Mucosa of descending colon (tissue), 3 donors: Measurements from ENCODE around the gene AP1G2. TPM values are rescaled to one million over a fixed set of nuclear protein-coding genes. Genes with fewer than 3 reads are reported as not detected.

Experiments
- ATAC-seq: fragments of 200-7000 bp; cut with Tn5 transposase; one replicate; pipeline ENCODE4 v1.9.1; 2020; ENCODE audit warnings: mild to moderate bottlenecking, moderate library complexity
- DNase-seq, 3 donors: peaks; one replicate each; pipeline ENCODE4 v3.0.0-alpha.2; 2020
- H3K36me3 ChIP-seq: fragments of 200-600 bp; one replicate; pipeline ENCODE4 v1.8.0; 2021; ENCODE audit warnings: low read depth, mild to moderate bottlenecking
- H3K4me1 ChIP-seq: fragments of 200-600 bp; one replicate; pipeline ENCODE4 v1.8.0; 2021; ENCODE audit warnings: low read depth, mild to moderate bottlenecking
- H3K4me3 ChIP-seq: fragments of 200-600 bp; one replicate; pipeline ENCODE4 v1.8.0; 2021; ENCODE audit warnings: mild to moderate bottlenecking
- H3K9me3 ChIP-seq: fragments of 200-600 bp; one replicate; pipeline ENCODE4 v1.8.0; 2021; ENCODE audit warnings: mild to moderate bottlenecking
- CTCF ChIP-seq: fragments of 200-600 bp; IDR thresholded peaks from one replicate; pipeline ENCODE4 v1.8.0; 2022; ENCODE audit warnings: antibody characterized with exemption, mild to moderate bottlenecking
- intact Hi-C, 2 donors: fragments of 100-400 bp; cut with DNase I in 1 of 2; cut with micrococcal nuclease in 1 of 2; formaldehyde crosslinking; loops; one replicate each; pipeline versions ENCODE4 v1.11.0 to v1.11.1; 2022; cut with DNase I, micrococcal nuclease
- total RNA-seq, 3 donors: library from RNA; stranded (reverse); fragmentation: NEBNext Ultra II Directional in 2 of 3; extraction: Animal tissue kit (Norgen Biotek cat#: 25700) in 2 of 3; gene quantifications; one replicate each; pipeline versions ENCODE4 v1.2.1 to v1.2.4, GENCODE V29; 2021 to 2023
- donor health status: DM: no; HTN: no; CAD: no; lungs with moderate emphysema.
- donor health status: DM: no; HTN: no; CAD: no.
- donor health status: DM: no; HTN: yes; CAD: no.

AP1G2 gene
- total RNA-seq, 3 donors from 2014 or later = 95.4 to 271 (median 122) TPM

- Histone ChIP-seq H3K36me3 (no peaks in the 10 kb centered on the region), H3K9me3 (no peaks in the 10 kb centered on the region), H3K4me3 (no peak overlapping the region), H3K4me1 (no peaks in the 10 kb centered on the region)
- intact Hi-C loops = no loop called here
- no peak for DNase-seq
- ATAC-seq = no peak
- no peak for TF ChIP-seq CTCF
These were observed 3.4 kb upstream of the AP1G2 start for GRCh38 chr14:23570806-23571483.

- H3K4me1 ChIP-seq = no peaks in the 10 kb centered on the region
- DNase-seq (no peak), ATAC-seq (no peak)
- H3K36me3 ChIP-seq = no peaks in the 10 kb centered on the region
- intact Hi-C loops = no loop called here
- no peaks in the 10 kb centered on the region for H3K9me3 ChIP-seq
- no peak for TF ChIP-seq CTCF
- H3K4me3 ChIP-seq = no peak overlapping the region
These were observed 2.0 kb upstream of the AP1G2 start for GRCh38 chr14:23569443-23570151.

- TF ChIP-seq CTCF = no peak
- intact Hi-C loops = no loop called here
- no peak for ATAC-seq
- no peak overlapping the region for H3K4me3 ChIP-seq
- H3K36me3 ChIP-seq = no peaks in the 10 kb centered on the region
- no peaks in the 10 kb centered on the region for H3K9me3 ChIP-seq
- no peaks in the 10 kb centered on the region for H3K4me1 ChIP-seq
- DNase-seq = peak in 1 of 3 donors; percentile 39
These were observed 1.2 kb upstream of the AP1G2 start for GRCh38 chr14:23568600-23569331.

- Histone ChIP-seq H3K36me3 (no peaks in the 10 kb centered on the region), H3K9me3 (no peaks in the 10 kb centered on the region), H3K4me3 (no peak overlapping the region), H3K4me1 (no peaks in the 10 kb centered on the region)
- no peak for TF ChIP-seq CTCF
- intact Hi-C loops = no loop called here
- ATAC-seq = no peak
- no peak for DNase-seq
These were observed 519 bp upstream of the AP1G2 start for GRCh38 chr14:23568021-23568599.

- H3K36me3 ChIP-seq = no peaks in the 10 kb centered on the region
- ATAC-seq (peak; percentile 36), DNase-seq (no peak)
- H3K4me1 ChIP-seq = no peaks in the 10 kb centered on the region
- peak overlapping the region; percentile 39 for H3K4me3 ChIP-seq
- no peaks in the 10 kb centered on the region for H3K9me3 ChIP-seq
- intact Hi-C loops = no loop called here
- no peak for TF ChIP-seq CTCF
These were observed 809 bp downstream of the AP1G2 start for GRCh38 chr14:23566778-23567185.
